Osteocyte (in vitro differentiated cells): ENCODE results near the gene GAS2L3. TPM values are rescaled to one million over a fixed set of nuclear protein-coding genes. Genes with fewer than 3 reads are reported as not detected.

Source experiments
- DNase-seq: peaks from one replicate; pipeline ENCODE4 v3.0.0; 2021; ENCODE audit warnings: mixed read lengths; ENCODE audit not compliant: unreplicated experiment; ENCODE audit errors: extremely low spot score
- H3K27ac Mint-ChIP-seq: one replicate; pipeline ENCODE4 v1.8.0; 2021; ENCODE audit warnings: mild to moderate bottlenecking, mixed read lengths; ENCODE audit not compliant: unreplicated experiment
- H3K27me3 Mint-ChIP-seq: one replicate; pipeline ENCODE4 v1.8.0; 2021; ENCODE audit warnings: mixed read lengths; ENCODE audit not compliant: unreplicated experiment
- H3K36me3 Mint-ChIP-seq: one replicate; pipeline ENCODE4 v1.8.0; 2021; ENCODE audit warnings: mixed read lengths; ENCODE audit not compliant: unreplicated experiment
- H3K4me1 Mint-ChIP-seq: one replicate; pipeline ENCODE4 v1.8.0; 2021; ENCODE audit warnings: mixed read lengths; ENCODE audit not compliant: unreplicated experiment
- H3K4me3 Mint-ChIP-seq: one replicate; pipeline ENCODE4 v1.8.0; 2021; ENCODE audit warnings: mild to moderate bottlenecking, moderate library complexity, mixed read lengths; ENCODE audit not compliant: unreplicated experiment
- H3K9me3 Mint-ChIP-seq: one replicate; pipeline ENCODE4 v1.8.0; 2021; ENCODE audit warnings: mixed read lengths; ENCODE audit not compliant: unreplicated experiment
- CTCF ChIP-seq: fragments of 200-600 bp; sonication (generic); IDR thresholded peaks from 2 replicates; pipeline ENCODE4 v1.5.0; 2021; ENCODE audit warnings: antibody characterized with exemption, mild to moderate bottlenecking, moderate library complexity
- long read RNA-seq: library from polyadenylated mRNA; unstranded; transcript quantifications from one replicate; pipeline ENCODE4 v2.0.0, GENCODE V29; 2021
- total RNA-seq: library from RNA; stranded (reverse); gene quantifications from 2 replicates; pipeline ENCODE4 v1.2.1, GENCODE V29; 2021

GAS2L3 gene
- total RNA-seq: 10.9 and 11.3 TPM in 2 replicates
- long read RNA-seq, transcript GAS2L3-201 (9 exons, 2,218 nt): major isoform, 9 of 31 reads
- long read RNA-seq, partial matches to known transcripts: 3 of 31 reads
- long read RNA-seq, other reads (novel, unspliced or antisense): 16 of 31 reads

GRCh38 chr12:100573292-100574186, at the start of gene GAS2L3:
TSS of gene GAS2L3 (plus strand) at chr12:100573684. CDS start at chr12:100594905, 21,221 bp downstream.
- H3K9me3 Mint-ChIP-seq: no peaks in the 10 kb centered on the region
- no peaks in the 10 kb centered on the region for H3K36me3 Mint-ChIP-seq
- H3K4me1 Mint-ChIP-seq: peaks cover 27% of the 10 kb centered on the region
- TF ChIP-seq CTCF: no peak
- peak within 1 kb of the TSS; percentile 93 for H3K27ac Mint-ChIP-seq
- peak; percentile 96 for DNase-seq
- peaks cover 8% of the 10 kb centered on the region for H3K27me3 Mint-ChIP-seq
- H3K4me3 Mint-ChIP-seq: peak within 1 kb of the TSS; percentile 92

- Mint-ChIP-seq H3K4me1 (no peaks in the 10 kb centered on the region), H3K9me3 (no peaks in the 10 kb centered on the region), H3K27me3 (peaks cover 11% of the 10 kb centered on the region), H3K36me3 (no peaks in the 10 kb centered on the region), H3K4me3 (no peak overlapping the region), H3K27ac (no peak overlapping the region)
- no peak for TF ChIP-seq CTCF
- no peak for DNase-seq
These were observed 45.5 kb upstream of the GAS2L3 start for GRCh38 chr12:100528034-100528433.

- H3K4me1 Mint-ChIP-seq: no peaks in the 10 kb centered on the region
- H3K36me3 Mint-ChIP-seq: no peaks in the 10 kb centered on the region
- DNase-seq: no peak
- no peak overlapping the region for H3K4me3 Mint-ChIP-seq
- H3K27ac Mint-ChIP-seq: no peak overlapping the region
- TF ChIP-seq CTCF: no peak
- peaks cover 11% of the 10 kb centered on the region for H3K27me3 Mint-ChIP-seq
- H3K9me3 Mint-ChIP-seq: no peaks in the 10 kb centered on the region
These were observed 44.9 kb upstream of the GAS2L3 start for GRCh38 chr12:100528471-100529127.

GRCh38 chr12:100529756-100530350, 43.6 kb upstream of the GAS2L3 start:
- Mint-ChIP-seq H3K4me1 (no peaks in the 10 kb centered on the region), H3K9me3 (no peaks in the 10 kb centered on the region), H3K4me3 (no peak overlapping the region), H3K36me3 (no peaks in the 10 kb centered on the region), H3K27ac (no peak overlapping the region), H3K27me3 (peaks cover 11% of the 10 kb centered on the region)
- no peak for DNase-seq
- no peak for TF ChIP-seq CTCF
